HL-60/S4 treated with retinoic acid at 250 ng/mL for 4 days and 3 days (cell line): ENCODE data around the gene OR52N2.

Source experiments
- in situ Hi-C: fragments of 300-500 bp; cut with MboI; formaldehyde crosslinking; loops from 2 replicates; pipeline ENCODE4 v1.7.0; 2022; ENCODE audit warnings: low sequenced_read_pairs

Gene OR52N2

GRCh38 chr11:5808500-5809121, at the start of gene OR52N2:
OR52N2 (plus strand) TSS chr11:5808924; CDS start chr11:5820336, 11,412 bp downstream.
- in situ Hi-C loops, result no loop called here

DNA sequence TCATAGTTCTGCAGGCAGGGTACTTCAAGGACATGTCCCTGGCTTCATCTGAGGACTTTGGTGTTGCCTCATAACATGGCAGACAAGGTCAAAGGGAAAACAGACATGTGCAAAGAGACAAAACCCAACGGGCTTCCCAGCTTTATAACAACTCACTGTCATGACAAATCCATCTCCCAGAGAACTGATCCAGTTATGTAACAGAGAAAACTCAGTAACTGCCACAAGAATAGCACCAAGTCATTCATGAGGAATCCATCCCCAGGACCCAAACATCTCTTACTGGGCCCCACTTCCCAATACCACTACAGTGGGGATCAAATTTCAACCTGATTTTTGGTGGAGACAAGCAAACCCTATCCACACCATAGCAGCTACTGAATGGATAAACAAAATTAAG, 41.7 kb upstream of the OR52N2 start:
- in situ Hi-C loops, result no loop called here

- in situ Hi-C loops, result no loop called here
Measured at GRCh38 chr11:5783255-5783654, 25.5 kb upstream of the OR52N2 start, which contains the start of gene OR52N5. OR52N5 (minus strand) TSS chr11:5783355; CDS start chr11:5778634, 4,721 bp downstream.

- in situ Hi-C loops, result no loop called here
Measured at GRCh38 chr11:5791165-5791564, 17.6 kb upstream of the OR52N2 start, which contains the start of gene OR52N1. OR52N1 (minus strand) TSS chr11:5791265; CDS start chr11:5788816, 2,449 bp downstream.

DNA sequence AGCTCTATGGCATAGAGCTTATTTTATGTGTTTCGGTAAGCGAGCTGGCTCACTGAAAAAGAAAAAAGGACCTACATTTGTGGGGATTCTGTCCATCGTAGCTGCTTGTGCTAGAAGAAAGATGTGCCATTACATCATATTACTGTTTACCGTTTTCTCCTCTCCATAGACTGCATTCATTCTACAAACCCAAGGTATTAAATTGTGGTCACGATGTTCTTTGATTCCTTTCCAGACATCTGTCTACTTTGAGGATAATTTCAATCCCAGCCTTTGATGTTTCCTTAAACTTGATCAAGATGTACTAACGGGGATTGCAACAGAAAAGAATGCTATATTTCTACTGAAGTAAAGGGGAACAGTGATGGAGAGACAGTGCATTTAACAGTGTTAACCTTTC, 12.2 kb upstream of the OR52N2 start:
- in situ Hi-C loops, result no loop called here

GRCh38 chr11:5803982-5804381, 4.7 kb upstream of the OR52N2 start:
- in situ Hi-C loops, result no loop called here

- in situ Hi-C loops, result no loop called here
Measured at GRCh38 chr11:5807580-5807979, 1.1 kb upstream of the OR52N2 start.

DNA sequence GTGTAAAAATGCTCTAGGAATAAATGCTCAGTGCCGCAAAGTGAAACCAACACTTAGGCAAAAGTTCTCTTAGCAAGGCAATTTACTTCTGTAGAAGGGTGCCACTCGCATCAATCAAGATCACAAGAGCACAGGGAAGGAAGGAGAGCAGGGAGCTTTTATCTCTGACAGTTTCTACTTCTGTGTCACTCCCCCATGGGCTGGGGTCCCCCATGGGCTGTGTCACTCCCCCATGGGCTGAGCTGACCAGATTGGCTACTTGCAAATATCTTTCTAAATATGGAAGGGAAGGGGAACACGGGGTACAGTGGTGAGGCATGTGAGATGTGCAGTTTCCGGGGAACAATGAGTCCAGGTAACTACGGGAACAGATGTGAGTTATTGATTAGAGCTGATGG, 397 bp downstream of the OR52N2 start:
- in situ Hi-C loops, result no loop called here

DNA sequence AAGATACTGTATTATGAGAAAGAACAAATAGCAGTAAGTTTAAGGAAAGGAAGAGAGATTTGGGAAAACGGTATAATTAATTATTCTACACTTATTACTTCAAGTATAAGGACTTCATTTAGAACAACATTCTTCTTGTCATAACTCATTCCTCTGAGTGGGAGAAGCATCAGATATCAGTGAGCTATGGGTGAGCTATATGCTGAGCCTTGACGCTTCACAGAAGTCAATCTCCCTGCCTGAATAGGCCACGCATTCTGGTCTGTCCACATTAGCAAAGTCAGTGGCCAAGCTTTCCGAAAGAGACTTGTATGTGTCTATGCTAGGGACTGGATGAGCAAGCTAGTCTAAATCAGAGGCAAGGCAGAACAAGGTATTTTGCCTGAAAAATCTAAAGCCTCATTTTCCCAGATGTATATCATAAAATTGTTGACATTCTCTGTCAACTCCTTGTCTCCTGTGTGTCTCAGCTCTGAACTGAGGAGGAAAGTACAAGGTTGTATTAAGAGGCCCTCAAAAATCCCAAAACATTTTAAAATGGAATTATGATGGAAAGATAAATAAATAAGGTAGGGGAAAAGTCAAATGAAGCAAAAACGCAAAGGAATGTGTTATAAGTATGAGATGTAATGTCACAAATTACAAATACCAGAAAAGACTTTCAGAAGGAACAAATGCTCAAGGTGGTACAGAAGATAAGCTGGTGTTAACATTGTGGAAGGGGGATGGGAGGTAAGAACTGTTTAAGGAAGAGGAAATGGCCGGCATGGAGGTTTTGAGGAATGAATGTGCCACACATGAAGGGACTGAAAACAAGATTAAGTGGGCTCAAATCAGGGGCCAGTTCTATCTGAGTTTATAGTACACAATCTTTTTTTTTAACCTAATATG, 1.4 kb downstream of the OR52N2 start:
- in situ Hi-C loops, result no loop called here

DNA sequence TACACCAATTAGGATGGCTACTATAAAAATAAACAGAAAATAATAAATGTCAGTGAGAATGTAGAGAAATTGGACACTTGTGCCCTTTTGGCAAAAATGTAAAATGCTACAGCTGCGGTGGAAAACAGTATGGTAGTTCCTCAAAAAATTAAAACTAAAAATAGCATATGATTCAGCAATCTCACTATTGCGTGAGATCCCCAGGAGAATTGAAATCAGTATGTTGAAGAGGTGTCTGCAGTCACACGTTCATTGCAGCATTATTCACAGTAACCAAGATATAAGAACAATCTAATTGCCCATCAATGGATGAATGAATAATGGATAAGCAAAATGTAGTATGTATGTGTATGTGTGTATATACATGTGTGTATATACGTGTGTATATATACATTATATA, 6.8 kb downstream of the OR52N2 start:
- in situ Hi-C loops, result no loop called here

DNA sequence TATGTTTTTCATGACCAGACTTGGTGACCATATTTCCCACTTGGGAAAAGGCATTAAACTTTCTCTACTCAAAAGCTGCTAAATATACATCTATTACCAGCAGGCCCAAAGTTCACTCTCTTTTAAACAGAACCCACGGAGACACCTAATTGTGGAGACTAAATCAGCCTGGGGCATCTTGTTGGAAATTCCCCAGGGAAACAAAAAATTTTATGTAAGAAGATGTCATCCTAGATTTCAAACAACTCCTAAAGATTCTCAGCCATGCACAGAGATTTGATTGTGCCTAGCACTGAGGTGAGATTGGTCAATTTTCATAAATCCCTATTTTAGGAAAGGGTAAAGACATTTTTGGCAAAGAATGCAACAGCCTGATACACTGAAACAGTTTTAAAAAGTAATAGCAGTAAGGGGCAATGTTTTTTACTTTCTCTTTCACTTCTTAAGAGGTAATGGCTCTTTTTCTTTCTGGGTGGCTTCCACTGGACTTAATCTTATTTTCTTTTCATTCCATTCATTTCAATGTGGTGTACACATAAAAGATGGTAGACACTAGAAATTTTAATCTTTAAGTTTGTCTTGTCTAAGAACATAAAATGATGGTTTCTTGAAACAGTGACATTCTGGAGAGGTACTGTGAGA, 9.6 kb downstream of the OR52N2 start:
- in situ Hi-C loops, result no loop called here

- in situ Hi-C loops, result no loop called here
Measured at GRCh38 chr11:5831196-5831829, 22.6 kb downstream of the OR52N2 start.

- in situ Hi-C loops, result no loop called here
Measured at GRCh38 chr11:5833446-5833845, 24.7 kb downstream of the OR52N2 start.

GRCh38 chr11:5837695-5838094, 29.0 kb downstream of the OR52N2 start:
- in situ Hi-C loops, result no loop called here

- in situ Hi-C loops, result no loop called here
Measured at GRCh38 chr11:5841797-5842196, 33.1 kb downstream of the OR52N2 start, which contains the start of gene OR52E6. OR52E6 (minus strand) TSS chr11:5841897; CDS start chr11:5841897, 0 bp downstream.

- in situ Hi-C loops, result no loop called here
Measured at GRCh38 chr11:5846701-5847100, 38.0 kb downstream of the OR52N2 start.

DNA sequence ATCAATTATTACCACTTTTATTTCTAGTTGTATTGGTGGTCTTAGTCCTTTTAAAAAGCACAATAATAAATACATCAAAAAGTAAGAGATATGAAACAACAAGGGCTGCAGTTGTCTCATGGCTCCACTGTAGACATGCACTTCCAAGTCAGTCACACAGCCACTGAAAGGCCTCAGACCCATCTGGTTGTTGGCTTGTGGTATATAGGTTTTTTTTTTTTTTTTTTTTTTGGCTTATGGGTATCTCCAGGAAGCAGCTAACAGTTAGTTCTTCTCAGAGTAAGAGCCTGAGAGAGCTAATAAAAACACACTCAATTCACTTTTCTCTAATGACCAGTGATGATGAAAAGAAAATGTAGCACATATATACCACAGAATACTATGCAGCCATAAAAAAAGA, 39.0 kb downstream of the OR52N2 start:
- in situ Hi-C loops, result no loop called here

- in situ Hi-C loops, result no loop called here
Measured at GRCh38 chr11:5851002-5851401, 42.3 kb downstream of the OR52N2 start.

GRCh38 chr11:5857590-5857989, 48.9 kb downstream of the OR52N2 start, which contains the start of gene OR52E8:
OR52E8 (minus strand) TSS chr11:5857690; CDS start chr11:5857690, 0 bp downstream.
- in situ Hi-C loops, result no loop called here

GRCh38 chr11:5865826-5866225, 57.1 kb downstream of the OR52N2 start:
- in situ Hi-C loops, result no loop called here
